K562 (cell line): ENCODE measurements around the gene CHST12. TPM values are rescaled to one million over a fixed set of nuclear protein-coding genes. Genes with fewer than 3 reads are reported as not detected.

Experiments used
- ARID1B ChIP-seq: fragments of 450-650 bp; IDR thresholded peaks from 2 replicates; pipeline ENCODE4 v1.6.1; 2016; ENCODE audit warnings: antibody characterized with exemption, mild to moderate bottlenecking, inconsistent platforms
- CREM ChIP-seq: IDR thresholded peaks from 2 replicates; pipeline ENCODE4 v1.6.1; 2014; ENCODE audit warnings: antibody characterized with exemption, low read depth
- GABPA ChIP-seq: fragments of 200-800 bp; sonication (Bioruptor generic); conservative IDR thresholded peaks from 2 replicates; pipeline ENCODE4 v1.6.1; 2016; ENCODE audit warnings: low read depth, missing genetic modification characterization, missing compliant biosample characterization
- NFATC3 ChIP-seq: fragments of 450-650 bp; IDR thresholded peaks from 2 replicates; pipeline ENCODE4 v1.6.1; 2017; ENCODE audit warnings: mild to moderate bottlenecking
- NFE2L1 ChIP-seq: fragments of 450-650 bp; IDR thresholded peaks from 2 replicates; pipeline ENCODE4 v1.6.1; 2016; ENCODE audit warnings: missing genetic modification characterization, low read depth, mild to moderate bottlenecking, missing compliant biosample characterization, moderate library complexity, borderline replicate concordance
- ZC3H8 ChIP-seq: fragments of 450-650 bp; IDR thresholded peaks from 2 replicates; pipeline ENCODE4 v1.6.1; 2017
- ZNF311 ChIP-seq: fragments of 250-450 bp; sonication (Bioruptor Pico); IDR thresholded peaks from 2 replicates; pipeline ENCODE4 v1.4.0; 2020; ENCODE audit warnings: mild to moderate bottlenecking, moderate library complexity
- ZNF347 ChIP-seq: fragments of 450-650 bp; formaldehyde crosslinking; IDR thresholded peaks from 2 replicates; pipeline ENCODE4 v1.4.0; 2020; ENCODE audit warnings: low read depth, mild to moderate bottlenecking, moderate library complexity
- polyA plus RNA-seq, 8 experiments: library from polyadenylated mRNA; depleted of rRNA in 4 of 8; stranded (reverse) in 5 of 8; unstranded in 3 of 8; fragments of >200 nt; fragmentation: Nextera tagmentation in 2 of 8; fragmentation: Illumina TruSeq in 1 of 8; extraction: Ambion mirVana in 2 of 8; extraction: Trizol in 1 of 8; gene quantifications; 2 replicates each; pipeline versions ENCODE4 v1.2.1 to v1.2.3, GENCODE V29; 2011 to 2014; ENCODE audit warnings: inconsistent platforms in 1 of 8, missing spikeins in 1 of 8
- total RNA-seq, 7 experiments: library from RNA; depleted of rRNA in 6 of 7; stranded (reverse); fragments of >200 nt in 6 of 7; fragmentation: Illumina TruSeq in 2 of 7; extraction: Trizol in 2 of 7; gene quantifications; 2 replicates each; pipeline versions ENCODE4 v1.2.1 to v1.2.3, GENCODE V29; 2011 to 2021; ENCODE audit warnings: low replicate concordance in 1 of 7
- TF ChIP-seq, protein P1 (sequence below): fragments of 450-650 bp; formaldehyde crosslinking; conservative IDR thresholded peaks from 2 replicates; pipeline ENCODE4 v1.4.0; 2022; ENCODE audit warnings: mild to moderate bottlenecking, missing genetic modification characterization
- TF ChIP-seq, protein P2 (sequence below): fragments of 450-650 bp; IDR thresholded peaks from one replicate; pipeline ENCODE4 v1.6.1; 2018; ENCODE audit warnings: mild to moderate bottlenecking, moderate library complexity; ENCODE audit not compliant: partially characterized antibody
- TF ChIP-seq, protein P3 (sequence below): sonication (generic); formaldehyde crosslinking; IDR thresholded peaks from 2 replicates; pipeline ENCODE4 v1.8.0; 2022; ENCODE audit warnings: mild to moderate bottlenecking, missing genetic modification reagents
- TF ChIP-seq, protein P4 (sequence below): fragments of 450-650 bp; IDR thresholded peaks from 2 replicates; pipeline ENCODE4 v1.6.1; 2018; ENCODE audit warnings: mild to moderate bottlenecking, low read depth; ENCODE audit not compliant: partially characterized antibody
- TF ChIP-seq, protein P5 (sequence below): fragments of 450-650 bp; IDR thresholded peaks from 2 replicates; pipeline ENCODE4 v1.6.1; 2016; ENCODE audit warnings: borderline replicate concordance

CHST12 gene
- total and polyA plus RNA-seq, 9 of the 15 experiments (the other 6 are each of a cell fraction or from before 2014, with no cell fraction given) = 0.18 to 19.8 (median 3.6) TPM

DNA sequence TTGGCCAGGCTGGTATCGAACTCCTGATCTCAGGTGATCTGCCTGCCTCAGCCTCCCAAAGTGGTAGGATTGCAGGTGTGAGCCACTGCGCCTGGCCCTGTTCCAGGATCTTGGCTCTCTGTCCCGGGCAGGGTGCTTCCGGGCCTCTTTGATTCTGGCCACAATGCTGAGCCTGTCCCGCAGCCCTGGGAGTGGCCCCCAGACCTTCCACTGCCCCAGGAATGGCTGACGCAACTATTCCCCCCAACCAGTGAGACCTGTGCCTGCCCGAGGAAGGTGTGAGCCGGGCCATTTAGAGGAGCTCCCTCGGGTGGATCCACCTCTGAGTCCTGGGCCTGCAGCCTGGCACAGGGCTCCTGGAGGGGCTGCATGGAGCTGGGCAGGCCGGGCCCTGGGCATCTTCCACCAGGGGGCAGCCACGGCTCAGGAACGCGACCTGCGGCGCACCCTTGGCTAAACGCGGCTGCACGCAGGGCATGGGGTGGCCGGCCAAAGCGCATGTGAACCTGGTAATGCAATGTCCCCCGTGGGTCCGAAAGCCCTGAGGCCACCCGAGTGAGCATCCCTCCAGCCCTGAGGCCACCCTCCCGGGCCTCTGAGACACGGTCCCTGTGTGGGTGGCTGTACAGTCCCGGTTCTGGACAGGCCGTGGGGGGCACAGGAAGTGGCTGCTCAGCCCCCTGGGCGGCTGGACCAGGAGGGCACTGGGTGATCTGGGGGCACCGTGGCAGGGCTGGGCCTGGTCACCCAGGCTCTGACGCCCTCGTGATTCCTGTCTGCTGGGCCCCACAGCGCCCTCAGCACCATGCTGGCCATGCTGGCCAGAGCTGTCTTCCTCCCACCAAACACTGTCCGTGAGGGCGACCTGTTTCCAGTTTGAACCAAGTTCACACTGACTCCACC, 48.0 kb downstream of the CHST12 start (continued):
- TF ChIP-seq, protein P1, sequence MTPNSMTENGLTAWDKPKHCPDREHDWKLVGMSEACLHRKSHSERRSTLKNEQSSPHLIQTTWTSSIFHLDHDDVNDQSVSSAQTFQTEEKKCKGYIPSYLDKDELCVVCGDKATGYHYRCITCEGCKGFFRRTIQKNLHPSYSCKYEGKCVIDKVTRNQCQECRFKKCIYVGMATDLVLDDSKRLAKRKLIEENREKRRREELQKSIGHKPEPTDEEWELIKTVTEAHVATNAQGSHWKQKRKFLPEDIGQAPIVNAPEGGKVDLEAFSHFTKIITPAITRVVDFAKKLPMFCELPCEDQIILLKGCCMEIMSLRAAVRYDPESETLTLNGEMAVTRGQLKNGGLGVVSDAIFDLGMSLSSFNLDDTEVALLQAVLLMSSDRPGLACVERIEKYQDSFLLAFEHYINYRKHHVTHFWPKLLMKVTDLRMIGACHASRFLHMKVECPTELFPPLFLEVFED (CRISPR knock-in tag) = no peak
- TF ChIP-seq ZNF347 (CRISPR knock-in tag) = no peak
- TF ChIP-seq ARID1B = no peak
- no peak for TF ChIP-seq ZNF311 (CRISPR knock-in tag)
- no peak for TF ChIP-seq NFATC3
- TF ChIP-seq, protein P2, sequence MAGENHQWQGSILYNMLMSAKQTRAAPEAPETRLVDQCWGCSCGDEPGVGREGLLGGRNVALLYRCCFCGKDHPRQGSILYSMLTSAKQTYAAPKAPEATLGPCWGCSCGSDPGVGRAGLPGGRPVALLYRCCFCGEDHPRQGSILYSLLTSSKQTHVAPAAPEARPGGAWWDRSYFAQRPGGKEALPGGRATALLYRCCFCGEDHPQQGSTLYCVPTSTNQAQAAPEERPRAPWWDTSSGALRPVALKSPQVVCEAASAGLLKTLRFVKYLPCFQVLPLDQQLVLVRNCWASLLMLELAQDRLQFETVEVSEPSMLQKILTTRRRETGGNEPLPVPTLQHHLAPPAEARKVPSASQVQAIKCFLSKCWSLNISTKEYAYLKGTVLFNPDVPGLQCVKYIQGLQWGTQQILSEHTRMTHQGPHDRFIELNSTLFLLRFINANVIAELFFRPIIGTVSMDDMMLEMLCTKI = no peak
- TF ChIP-seq, protein P3, sequence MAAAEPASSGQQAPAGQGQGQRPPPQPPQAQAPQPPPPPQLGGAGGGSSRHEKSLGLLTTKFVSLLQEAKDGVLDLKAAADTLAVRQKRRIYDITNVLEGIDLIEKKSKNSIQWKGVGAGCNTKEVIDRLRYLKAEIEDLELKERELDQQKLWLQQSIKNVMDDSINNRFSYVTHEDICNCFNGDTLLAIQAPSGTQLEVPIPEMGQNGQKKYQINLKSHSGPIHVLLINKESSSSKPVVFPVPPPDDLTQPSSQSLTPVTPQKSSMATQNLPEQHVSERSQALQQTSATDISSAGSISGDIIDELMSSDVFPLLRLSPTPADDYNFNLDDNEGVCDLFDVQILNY = peak; percentile 45; the same call in 1 of the 2 replicates
- TF ChIP-seq GABPA = no peak
- TF ChIP-seq, protein P4, sequence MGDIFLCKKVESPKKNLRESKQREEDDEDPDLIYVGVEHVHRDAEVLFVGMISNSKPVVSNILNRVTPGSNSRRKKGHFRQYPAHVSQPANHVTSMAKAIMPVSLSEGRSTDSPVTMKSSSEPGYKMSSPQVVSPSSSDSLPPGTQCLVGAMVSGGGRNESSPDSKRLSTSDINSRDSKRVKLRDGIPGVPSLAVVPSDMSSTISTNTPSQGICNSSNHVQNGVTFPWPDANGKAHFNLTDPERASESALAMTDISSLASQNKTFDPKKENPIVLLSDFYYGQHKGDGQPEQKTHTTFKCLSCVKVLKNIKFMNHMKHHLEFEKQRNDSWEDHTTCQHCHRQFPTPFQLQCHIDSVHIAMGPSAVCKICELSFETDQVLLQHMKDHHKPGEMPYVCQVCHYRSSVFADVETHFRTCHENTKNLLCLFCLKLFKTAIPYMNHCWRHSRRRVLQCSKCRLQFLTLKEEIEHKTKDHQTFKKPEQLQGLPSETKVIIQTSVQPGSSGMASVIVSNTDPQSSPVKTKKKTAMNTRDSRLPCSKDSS = no peak
- TF ChIP-seq ZC3H8 = no peak
- no peak for TF ChIP-seq NFE2L1
- TF ChIP-seq, protein P5, sequence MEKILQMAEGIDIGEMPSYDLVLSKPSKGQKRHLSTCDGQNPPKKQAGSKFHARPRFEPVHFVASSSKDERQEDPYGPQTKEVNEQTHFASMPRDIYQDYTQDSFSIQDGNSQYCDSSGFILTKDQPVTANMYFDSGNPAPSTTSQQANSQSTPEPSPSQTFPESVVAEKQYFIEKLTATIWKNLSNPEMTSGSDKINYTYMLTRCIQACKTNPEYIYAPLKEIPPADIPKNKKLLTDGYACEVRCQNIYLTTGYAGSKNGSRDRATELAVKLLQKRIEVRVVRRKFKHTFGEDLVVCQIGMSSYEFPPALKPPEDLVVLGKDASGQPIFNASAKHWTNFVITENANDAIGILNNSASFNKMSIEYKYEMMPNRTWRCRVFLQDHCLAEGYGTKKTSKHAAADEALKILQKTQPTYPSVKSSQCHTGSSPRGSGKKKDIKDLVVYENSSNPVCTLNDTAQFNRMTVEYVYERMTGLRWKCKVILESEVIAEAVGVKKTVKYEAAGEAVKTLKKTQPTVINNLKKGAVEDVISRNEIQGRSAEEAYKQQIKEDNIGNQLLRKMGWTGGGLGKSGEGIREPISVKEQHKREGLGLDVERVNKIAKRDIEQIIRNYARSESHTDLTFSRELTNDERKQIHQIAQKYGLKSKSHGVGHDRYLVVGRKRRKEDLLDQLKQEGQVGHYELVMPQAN = no peak
- 0 out of 2 replicates have a peak, but pooled peaks have one; percentile 3 for TF ChIP-seq CREM
